K562 (cell line): ENCODE data around the gene CAPN13. TPM values are rescaled to one million over a fixed set of nuclear protein-coding genes. Genes with fewer than 3 reads are reported as not detected.
A peak's percentile ranks its signal among the peaks of the same experiment; 100 is the strongest.

ENCODE experiments used
- ARNT ChIP-seq, 2 experiments: fragments of 450-650 bp; IDR thresholded peaks; 2 replicates each; pipeline ENCODE4 v1.6.1; 2016; ENCODE audit warnings: mild to moderate bottlenecking in 1 of 2
- ASH1L ChIP-seq: fragments of 450-650 bp; IDR thresholded peaks from 2 replicates; pipeline ENCODE4 v1.6.1; 2018; ENCODE audit warnings: borderline replicate concordance, mild to moderate bottlenecking, low read depth; ENCODE audit not compliant: partially characterized antibody
- ATF7 ChIP-seq: fragments of 450-650 bp; IDR thresholded peaks from 2 replicates; pipeline ENCODE4 v1.7.1; 2014; ENCODE audit warnings: mild to moderate bottlenecking, moderate library complexity
- CC2D1A ChIP-seq: fragments of 450-650 bp; IDR thresholded peaks from 2 replicates; pipeline ENCODE4 v1.6.1; 2017; ENCODE audit warnings: mild to moderate bottlenecking
- CREM ChIP-seq: IDR thresholded peaks from 2 replicates; pipeline ENCODE4 v1.6.1; 2014; ENCODE audit warnings: antibody characterized with exemption, low read depth
- DACH1 ChIP-seq: fragments of 450-650 bp; IDR thresholded peaks from 2 replicates; pipeline ENCODE4 v1.6.1; 2018; ENCODE audit not compliant: partially characterized antibody
- MYNN ChIP-seq, 2 experiments: sonication (generic); formaldehyde crosslinking in 1 of 2; IDR thresholded peaks; 2 replicates each; pipeline versions ENCODE4 v1.5.0 to v1.6.1; 2016 to 2020; ENCODE audit warnings: antibody characterized with exemption in 1 of 2, missing genetic modification reagents in 1 of 2
- NCOA4 ChIP-seq: fragments of 450-650 bp; IDR thresholded peaks from 2 replicates; pipeline ENCODE4 v1.6.1; 2018; ENCODE audit warnings: mild to moderate bottlenecking; ENCODE audit not compliant: partially characterized antibody
- RNF2 ChIP-seq: sonication (generic); IDR thresholded peaks from 2 replicates; pipeline ENCODE4 v1.6.1; 2016
- SIRT6 ChIP-seq: IDR thresholded peaks from one replicate; pipeline ENCODE4 v1.6.1; 2012; ENCODE audit warnings: low read depth, mild to moderate bottlenecking, control low read depth, inconsistent platforms, low read length, moderate library complexity
- STAT5A ChIP-seq: IDR thresholded peaks from 2 replicates; pipeline ENCODE4 v1.6.1; 2012; ENCODE audit warnings: low read length, inconsistent platforms, borderline replicate concordance
- TBP ChIP-seq: optimal IDR thresholded peaks from 2 replicates; pipeline ENCODE3; 2011; ENCODE audit warnings: low read depth, low read length, improper control_type of control experiment
- TOE1 ChIP-seq, 2 experiments: fragments of 450-650 bp in 1 of 2; sonication (generic) in 1 of 2; formaldehyde crosslinking in 1 of 2; IDR thresholded peaks; 2 replicates each; pipeline versions ENCODE4 v1.7.1 to v1.8.0; 2016 to 2022; ENCODE audit warnings: borderline replicate concordance in 2 of 2, mild to moderate bottlenecking in 2 of 2, antibody characterized with exemption in 1 of 2, inconsistent platforms in 1 of 2, low read depth in 1 of 2, missing genetic modification reagents in 1 of 2, moderate library complexity in 1 of 2
- YY1 ChIP-seq, 3 experiments: IDR thresholded peaks; 2 replicates each; pipeline ENCODE4 v1.6.1; 2011; ENCODE audit warnings: low read length in 2 of 3, mild to moderate bottlenecking in 2 of 3, moderate library complexity in 2 of 3, borderline replicate concordance in 1 of 3, control low read depth in 1 of 3, low read depth in 1 of 3; ENCODE audit not compliant: insufficient read depth in 3 of 3, insufficient replicate concordance in 2 of 3, control insufficient read depth in 1 of 3, insufficient read length in 1 of 3; ENCODE audit errors: extremely low read depth in 1 of 3
- ZNF224 ChIP-seq: sonication (generic); formaldehyde crosslinking; IDR thresholded peaks from 2 replicates; pipeline ENCODE4 v1.8.0; 2022; ENCODE audit warnings: mild to moderate bottlenecking, missing genetic modification reagents
- ZNF282 ChIP-seq: sonication (generic); formaldehyde crosslinking; IDR thresholded peaks from 2 replicates; pipeline ENCODE4 v1.8.1; 2023; ENCODE audit warnings: missing genetic modification reagents
- ZNF384 ChIP-seq: IDR thresholded peaks from 2 replicates; pipeline ENCODE4 v1.6.1; 2012; ENCODE audit warnings: low read depth, low read length, improper control_type of control experiment
- polyA plus RNA-seq, 8 experiments: library from polyadenylated mRNA; depleted of rRNA in 4 of 8; stranded (reverse) in 5 of 8; unstranded in 3 of 8; fragments of >200 nt; fragmentation: Nextera tagmentation in 2 of 8; fragmentation: Illumina TruSeq in 1 of 8; extraction: Ambion mirVana in 2 of 8; extraction: Trizol in 1 of 8; gene quantifications; 2 replicates each; pipeline versions ENCODE4 v1.2.1 to v1.2.3, GENCODE V29; 2011 to 2014; ENCODE audit warnings: inconsistent platforms in 1 of 8, missing spikeins in 1 of 8
- total RNA-seq, 7 experiments: library from RNA; depleted of rRNA in 6 of 7; stranded (reverse); fragments of >200 nt in 6 of 7; fragmentation: Illumina TruSeq in 2 of 7; extraction: Trizol in 2 of 7; gene quantifications; 2 replicates each; pipeline versions ENCODE4 v1.2.1 to v1.2.3, GENCODE V29; 2011 to 2021; ENCODE audit warnings: low replicate concordance in 1 of 7
- TF ChIP-seq, protein P1 (sequence below): sonication (generic); formaldehyde crosslinking; IDR thresholded peaks from 2 replicates; pipeline ENCODE4 v1.8.1; 2022; ENCODE audit warnings: missing genetic modification reagents
- TF ChIP-seq, protein P2 (sequence below): fragments of 450-650 bp; IDR thresholded peaks from 2 replicates; pipeline ENCODE4 v1.6.1; 2017; ENCODE audit warnings: antibody characterized with exemption, mild to moderate bottlenecking

The CAPN13 gene
- total and polyA plus RNA-seq, 9 of the 15 experiments (the other 6 are each of a cell fraction or from before 2014, with no cell fraction given), result not detected

DNA sequence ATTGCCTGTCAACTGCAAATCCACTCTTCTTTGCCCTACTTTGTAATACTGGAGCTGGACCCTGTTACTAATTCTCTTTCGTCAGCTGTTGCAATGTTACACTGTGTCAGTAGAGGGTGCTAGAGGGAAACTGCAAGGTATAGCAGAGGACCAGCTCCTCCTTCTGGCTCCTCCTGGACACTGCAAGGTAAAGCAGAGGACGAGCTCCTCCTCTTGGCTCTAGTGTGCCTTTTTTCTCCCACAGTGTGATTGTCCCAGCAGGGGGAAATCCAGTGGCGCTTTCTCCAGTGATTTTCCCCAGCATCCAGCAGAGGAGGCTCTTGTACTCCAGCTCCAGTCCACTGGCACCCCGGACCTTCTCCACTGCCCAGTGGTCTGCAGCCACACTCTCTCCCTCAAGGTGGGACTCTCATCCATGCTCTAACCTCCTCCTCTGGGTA is 95.6 kb downstream of the CAPN13 start (continued):
- TF ChIP-seq, protein P1, sequence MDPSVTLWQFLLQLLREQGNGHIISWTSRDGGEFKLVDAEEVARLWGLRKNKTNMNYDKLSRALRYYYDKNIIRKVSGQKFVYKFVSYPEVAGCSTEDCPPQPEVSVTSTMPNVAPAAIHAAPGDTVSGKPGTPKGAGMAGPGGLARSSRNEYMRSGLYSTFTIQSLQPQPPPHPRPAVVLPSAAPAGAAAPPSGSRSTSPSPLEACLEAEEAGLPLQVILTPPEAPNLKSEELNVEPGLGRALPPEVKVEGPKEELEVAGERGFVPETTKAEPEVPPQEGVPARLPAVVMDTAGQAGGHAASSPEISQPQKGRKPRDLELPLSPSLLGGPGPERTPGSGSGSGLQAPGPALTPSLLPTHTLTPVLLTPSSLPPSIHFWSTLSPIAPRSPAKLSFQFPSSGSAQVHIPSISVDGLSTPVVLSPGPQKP (CRISPR knock-in tag), result no peak
- TF ChIP-seq ARNT (IDR thresholded peaks at IDR 0.05) (no peak), CC2D1A (peak; percentile 61; the same call in 1 of the 2 replicates), STAT5A (peak; percentile 32; the same call in 1 of the 2 replicates), CREM (peak; percentile 86), TBP (peak; percentile 37), ATF7 (peak; percentile 49; the same call in 1 of the 2 replicates), ASH1L (no peak), RNF2 (no peak), DACH1 (peak; percentile 75), ZNF384 (peak; percentile 78), YY1 (IDR thresholded peaks at IDR 0.05; ENCODE audit: borderline replicate concordance in 1 of 3, control insufficient read depth in 1 of 3, extremely low read depth in 1 of 3, insufficient read depth in 3 of 3, insufficient read length in 1 of 3, insufficient replicate concordance in 2 of 3, low read depth in 1 of 3, low read length in 2 of 3) (peak in 1 of 3 experiments; percentile 19), NCOA4 (no peak), ZNF282 (CRISPR knock-in tag) (no peak), MYNN (IDR thresholded peaks at IDR 0.05) (0 out of 2 replicates have a peak, but pooled peaks have one; percentile 46), MYNN (CRISPR knock-in tag; IDR thresholded peaks at IDR 0.05) (no peak), SIRT6 (no peak), ZNF224 (no peak), TOE1 (IDR thresholded peaks at IDR 0.05; ENCODE audit: borderline replicate concordance) (0 out of 2 replicates have a peak, but pooled peaks have one; percentile 17), TOE1 (CRISPR knock-in tag; IDR thresholded peaks at IDR 0.05; ENCODE audit: borderline replicate concordance, low read depth) (no peak)
- TF ChIP-seq, protein P2, sequence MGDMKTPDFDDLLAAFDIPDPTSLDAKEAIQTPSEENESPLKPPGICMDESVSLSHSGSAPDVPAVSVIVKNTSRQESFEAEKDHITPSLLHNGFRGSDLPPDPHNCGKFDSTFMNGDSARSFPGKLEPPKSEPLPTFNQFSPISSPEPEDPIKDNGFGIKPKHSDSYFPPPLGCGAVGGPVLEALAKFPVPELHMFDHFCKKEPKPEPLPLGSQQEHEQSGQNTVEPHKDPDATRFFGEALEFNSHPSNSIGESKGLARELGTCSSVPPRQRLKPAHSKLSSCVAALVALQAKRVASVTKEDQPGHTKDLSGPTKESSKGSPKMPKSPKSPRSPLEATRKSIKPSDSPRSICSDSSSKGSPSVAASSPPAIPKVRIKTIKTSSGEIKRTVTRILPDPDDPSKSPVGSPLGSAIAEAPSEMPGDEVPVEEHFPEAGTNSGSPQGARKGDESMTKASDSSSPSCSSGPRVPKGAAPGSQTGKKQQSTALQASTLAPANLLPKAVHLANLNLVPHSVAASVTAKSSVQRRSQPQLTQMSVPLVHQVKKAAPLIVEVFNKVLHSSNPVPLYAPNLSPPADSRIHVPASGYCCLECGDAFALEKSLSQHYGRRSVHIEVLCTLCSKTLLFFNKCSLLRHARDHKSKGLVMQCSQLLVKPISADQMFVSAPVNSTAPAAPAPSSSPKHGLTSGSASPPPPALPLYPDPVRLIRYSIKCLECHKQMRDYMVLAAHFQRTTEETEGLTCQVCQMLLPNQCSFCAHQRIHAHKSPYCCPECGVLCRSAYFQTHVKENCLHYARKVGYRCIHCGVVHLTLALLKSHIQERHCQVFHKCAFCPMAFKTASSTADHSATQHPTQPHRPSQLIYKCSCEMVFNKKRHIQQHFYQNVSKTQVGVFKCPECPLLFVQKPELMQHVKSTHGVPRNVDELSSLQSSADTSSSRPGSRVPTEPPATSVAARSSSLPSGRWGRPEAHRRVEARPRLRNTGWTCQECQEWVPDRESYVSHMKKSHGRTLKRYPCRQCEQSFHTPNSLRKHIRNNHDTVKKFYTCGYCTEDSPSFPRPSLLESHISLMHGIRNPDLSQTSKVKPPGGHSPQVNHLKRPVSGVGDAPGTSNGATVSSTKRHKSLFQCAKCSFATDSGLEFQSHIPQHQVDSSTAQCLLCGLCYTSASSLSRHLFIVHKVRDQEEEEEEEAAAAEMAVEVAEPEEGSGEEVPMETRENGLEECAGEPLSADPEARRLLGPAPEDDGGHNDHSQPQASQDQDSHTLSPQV, result peak; percentile 94
